T-helper 2 cell treated with Interferon-gamma antibody and Interleukin-4, amounts not matched to agents 5 μg/mL and 100 μg/mL, for 36 hours (primary cell): ENCODE data around the gene TMED1.

Experiments used
- DNase-seq: peaks from one replicate; pipeline ENCODE4 v3.0.0; 2021; ENCODE audit warnings: low spot score
- H3K27ac Mint-ChIP-seq: one replicate; pipeline ENCODE4 v1.8.0; 2021; ENCODE audit warnings: mild to moderate bottlenecking, mixed read lengths
- H3K27me3 Mint-ChIP-seq: one replicate; pipeline ENCODE4 v1.8.0; 2021; ENCODE audit warnings: low read depth, mixed read lengths
- H3K36me3 Mint-ChIP-seq: one replicate; pipeline ENCODE4 v1.8.0; 2021; ENCODE audit warnings: low read depth, mixed read lengths
- H3K4me1 Mint-ChIP-seq: one replicate; pipeline ENCODE4 v1.8.0; 2021; ENCODE audit warnings: low read depth, mixed read lengths
- H3K4me3 Mint-ChIP-seq: one replicate; pipeline ENCODE4 v1.8.0; 2022; ENCODE audit warnings: mild to moderate bottlenecking, moderate library complexity, mixed read lengths
- H3K9me3 Mint-ChIP-seq: one replicate; pipeline ENCODE4 v1.8.0; 2021; ENCODE audit warnings: mixed read lengths

Gene TMED1

DNA sequence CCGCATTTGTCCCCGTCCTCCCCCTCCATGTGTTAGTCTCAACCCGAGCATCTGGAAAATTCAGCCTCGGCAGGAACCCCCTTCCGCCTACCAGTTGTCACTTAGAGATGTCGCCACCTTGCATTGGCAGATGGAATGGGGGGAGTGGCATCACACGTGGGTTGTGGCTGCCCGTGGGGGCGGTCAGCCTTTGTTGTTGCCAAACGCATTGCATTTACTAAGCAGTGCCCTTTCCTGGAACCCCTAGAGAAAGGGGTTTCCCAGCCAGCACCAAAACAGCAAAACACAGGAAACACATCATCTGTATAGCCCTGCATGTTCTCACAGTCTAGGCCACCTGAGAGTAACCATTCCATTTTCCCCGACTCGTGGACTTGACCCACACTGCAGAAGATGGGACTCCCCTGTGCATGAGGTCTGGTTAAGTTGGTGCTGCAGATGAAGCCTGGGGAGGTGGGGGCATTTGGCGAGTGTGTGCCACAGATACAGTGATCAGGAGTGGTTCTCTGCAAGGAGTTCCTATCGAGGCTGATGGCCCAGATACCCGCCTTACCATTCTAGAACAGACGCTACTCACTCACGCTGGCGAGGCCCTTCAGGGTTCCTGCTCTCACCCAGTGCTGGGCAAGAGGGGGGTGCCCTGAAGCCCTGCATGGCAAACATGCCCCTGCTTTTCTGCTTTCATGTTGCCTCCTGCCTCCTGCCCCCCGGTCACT is 38.3 kb downstream of the TMED1 start:
- H3K36me3 Mint-ChIP-seq, result peaks cover 52% of the 10 kb centered on the region
- peaks cover 19% of the 10 kb centered on the region for H3K4me1 Mint-ChIP-seq
- H3K27ac Mint-ChIP-seq, result peak overlapping the region; percentile 89
- H3K4me3 Mint-ChIP-seq, result peak overlapping the region; percentile 77
- peak; percentile 91 for DNase-seq
- no peaks in the 10 kb centered on the region for H3K27me3 Mint-ChIP-seq
- H3K9me3 Mint-ChIP-seq, result no peaks in the 10 kb centered on the region

DNA sequence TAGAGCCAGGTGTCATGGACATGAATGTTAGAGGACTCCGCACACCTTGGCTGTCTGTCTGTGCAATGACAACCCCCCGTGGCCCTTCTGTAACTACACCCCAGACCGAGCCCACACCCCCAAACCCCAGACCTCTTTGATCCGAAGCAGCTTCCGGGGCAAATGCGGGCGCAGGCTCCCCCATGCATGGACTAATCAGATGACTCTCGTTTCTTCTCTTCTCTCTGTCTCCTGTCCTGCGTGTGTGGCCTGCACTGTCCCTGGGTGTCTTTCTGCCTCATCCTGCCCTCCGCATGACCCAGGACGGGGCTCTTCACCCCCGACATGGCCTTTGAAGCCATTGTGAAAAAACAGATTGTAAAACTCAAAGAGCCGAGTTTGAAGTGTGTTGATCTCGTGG is 38.9 kb downstream of the TMED1 start:
- Mint-ChIP-seq H3K4me3 (peak overlapping the region; percentile 77), H3K36me3 (peaks cover 49% of the 10 kb centered on the region), H3K27me3 (no peaks in the 10 kb centered on the region), H3K9me3 (no peaks in the 10 kb centered on the region), H3K4me1 (peaks cover 19% of the 10 kb centered on the region), H3K27ac (peak overlapping the region; percentile 89)
- DNase-seq, result no peak

DNA sequence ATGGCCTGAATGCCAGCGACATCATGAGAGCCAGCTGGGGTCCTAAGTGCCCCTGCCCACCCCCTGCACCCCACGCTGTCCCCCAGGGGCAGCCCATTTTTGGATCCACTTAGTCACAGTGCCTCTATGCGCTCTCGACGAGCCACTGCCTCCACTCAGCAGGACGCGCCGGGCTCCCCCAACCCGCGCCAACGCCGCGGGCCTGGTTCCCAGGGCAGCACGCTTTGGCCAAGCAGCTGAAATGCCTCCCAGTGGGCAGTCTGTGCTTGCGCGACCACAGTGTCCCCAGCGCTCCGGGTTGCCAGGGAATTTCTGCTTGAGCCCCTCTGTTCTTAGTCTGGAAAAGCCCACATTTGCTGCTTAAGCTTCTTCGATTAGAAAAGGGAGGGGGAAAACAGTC is 39.4 kb downstream of the TMED1 start:
- peak overlapping the region; percentile 89 for H3K27ac Mint-ChIP-seq
- no peak for DNase-seq
- H3K4me1 Mint-ChIP-seq, result peaks cover 19% of the 10 kb centered on the region
- no peak overlapping the region for H3K4me3 Mint-ChIP-seq
- no peaks in the 10 kb centered on the region for H3K27me3 Mint-ChIP-seq
- H3K36me3 Mint-ChIP-seq, result peaks cover 49% of the 10 kb centered on the region
- H3K9me3 Mint-ChIP-seq, result no peaks in the 10 kb centered on the region

DNA sequence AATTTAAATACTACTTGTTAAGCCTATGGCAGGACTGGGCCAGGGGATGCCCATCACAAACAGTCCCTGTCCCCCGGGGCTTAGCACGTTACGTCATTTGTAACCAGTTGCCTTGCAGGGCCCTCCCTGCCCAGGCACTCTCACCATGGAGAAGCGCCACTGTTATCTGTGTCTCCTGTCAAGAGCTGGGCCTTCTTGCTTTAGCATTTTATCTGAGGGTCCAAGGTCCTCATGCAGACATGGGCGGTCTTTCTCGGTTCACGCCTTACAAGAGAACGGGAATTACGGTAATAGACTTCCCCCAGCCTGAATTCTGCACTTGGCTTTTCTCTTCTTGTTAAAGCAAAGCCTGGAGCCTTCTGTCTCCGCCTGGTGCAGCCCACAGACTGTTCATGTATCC is 46.1 kb downstream of the TMED1 start:
- Mint-ChIP-seq H3K4me1 (peaks cover 3% of the 10 kb centered on the region), H3K4me3 (no peak overlapping the region), H3K36me3 (peaks cover 57% of the 10 kb centered on the region), H3K27ac (no peak overlapping the region), H3K9me3 (no peaks in the 10 kb centered on the region), H3K27me3 (no peaks in the 10 kb centered on the region)
- DNase-seq, result no peak

DNA sequence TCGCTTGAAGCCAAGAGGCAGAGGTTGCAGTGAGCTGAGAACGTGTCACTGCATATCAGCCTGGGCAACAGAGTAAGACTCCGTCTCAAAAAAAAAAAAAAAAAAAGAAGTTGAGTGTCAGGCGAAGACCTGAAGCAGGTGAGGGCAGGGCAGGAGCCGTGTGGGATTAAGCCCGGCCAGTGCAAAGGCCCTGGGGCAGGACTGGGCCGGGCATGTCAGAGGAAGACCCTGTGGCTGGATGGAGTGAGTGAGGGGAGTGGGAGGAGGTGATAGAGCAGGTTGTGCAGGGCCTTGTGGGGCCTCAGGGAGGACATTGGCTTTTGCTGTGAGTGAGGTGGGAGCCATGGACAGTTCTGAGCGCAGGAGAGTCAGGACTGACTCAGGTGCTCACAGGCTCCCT is 47.9 kb downstream of the TMED1 start:
- Mint-ChIP-seq H3K4me1 (no peaks in the 10 kb centered on the region), H3K27me3 (no peaks in the 10 kb centered on the region), H3K36me3 (peaks cover 57% of the 10 kb centered on the region), H3K27ac (no peak overlapping the region), H3K9me3 (no peaks in the 10 kb centered on the region), H3K4me3 (no peak overlapping the region)
- DNase-seq, result no peak

DNA sequence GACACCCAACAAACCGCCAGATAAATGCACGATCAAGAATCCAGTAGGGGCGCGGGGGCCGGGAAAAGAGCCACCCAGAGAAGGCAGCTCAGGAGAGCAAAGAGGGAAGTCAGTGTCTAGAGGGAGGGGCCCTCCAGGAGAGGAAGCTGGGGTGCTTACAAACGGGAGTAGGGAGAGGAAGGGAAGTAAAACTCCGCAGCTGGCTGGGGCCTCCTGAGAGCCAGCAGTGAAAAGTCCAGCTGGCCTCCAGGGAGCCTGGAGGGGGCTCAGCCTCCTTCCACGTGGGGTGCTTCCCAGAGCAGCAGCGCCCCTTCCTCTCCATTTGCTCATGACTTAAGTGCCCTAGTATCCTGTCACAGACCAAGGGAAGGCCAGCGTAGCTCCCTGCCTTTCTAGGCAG is 51.8 kb downstream of the TMED1 start:
- peaks cover 72% of the 10 kb centered on the region for H3K36me3 Mint-ChIP-seq
- H3K4me1 Mint-ChIP-seq, result peaks cover 2% of the 10 kb centered on the region
- H3K4me3 Mint-ChIP-seq, result no peak overlapping the region
- no peaks in the 10 kb centered on the region for H3K9me3 Mint-ChIP-seq
- peak overlapping the region; percentile 36 for H3K27ac Mint-ChIP-seq
- DNase-seq, result no peak
- no peaks in the 10 kb centered on the region for H3K27me3 Mint-ChIP-seq

DNA sequence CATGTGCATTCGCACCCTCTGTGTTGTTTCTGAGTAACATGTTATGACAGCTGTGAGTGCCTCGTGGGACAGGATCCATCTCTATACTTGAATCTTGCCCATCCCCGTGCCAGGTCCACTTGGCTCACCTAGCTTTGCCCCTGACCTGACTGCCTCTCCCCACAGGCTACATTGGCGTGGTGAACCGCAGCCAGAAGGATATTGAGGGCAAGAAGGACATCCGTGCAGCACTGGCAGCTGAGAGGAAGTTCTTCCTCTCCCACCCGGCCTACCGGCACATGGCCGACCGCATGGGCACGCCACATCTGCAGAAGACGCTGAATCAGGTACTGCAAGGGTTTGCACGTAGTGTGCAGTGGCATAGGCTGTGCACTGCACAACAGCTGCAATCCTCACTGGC is 53.2 kb downstream of the TMED1 start:
- Mint-ChIP-seq H3K36me3 (peaks cover 66% of the 10 kb centered on the region), H3K27me3 (no peaks in the 10 kb centered on the region), H3K4me3 (no peak overlapping the region), H3K27ac (no peak overlapping the region), H3K4me1 (peaks cover 2% of the 10 kb centered on the region), H3K9me3 (no peaks in the 10 kb centered on the region)
- DNase-seq, result no peak
